Kidney (tissue), 14 donors: ENCODE data around the gene RASGRF2. TPM values are rescaled to one million over a fixed set of nuclear protein-coding genes. Genes with fewer than 3 reads are reported as not detected.

Experiments
- DNase-seq, 5 donors: peaks; one replicate each; pipeline ENCODE4 v3.0.0-alpha.2; 2013 to 2020
- FAIRE-seq: peaks from 2 replicates; lab custom pipeline; 2012; peaks lifted over from hg19 to GRCh38; lab: Jason Lieb, UNC
- H3K27ac ChIP-seq, 2 donors: one replicate each; pipeline ENCODE4 v1.7.0; 2013; ENCODE audit warnings: low read depth in 2 of 2, low read length in 2 of 2, inconsistent platforms in 1 of 2
- H3K27me3 ChIP-seq: one replicate; pipeline ENCODE4 v1.7.1; 2013; ENCODE audit warnings: low read length, inconsistent platforms; ENCODE audit not compliant: control insufficient read depth, insufficient read depth
- H3K36me3 ChIP-seq, 3 donors: one replicate each; pipeline versions ENCODE4 v1.7.0 to v1.7.1; 2013; ENCODE audit warnings: low read length in 3 of 3, control low read depth in 1 of 3, inconsistent platforms in 1 of 3; ENCODE audit not compliant: insufficient read depth in 3 of 3, control insufficient read depth in 2 of 3
- H3K4me1 ChIP-seq, 3 donors: one replicate each; pipeline versions ENCODE4 v1.7.0 to v1.7.1; 2013; ENCODE audit warnings: low read length in 3 of 3, inconsistent platforms in 1 of 3, low read depth in 1 of 3; ENCODE audit not compliant: control insufficient read depth in 2 of 3, insufficient read depth in 2 of 3
- H3K4me3 ChIP-seq, 3 donors: one replicate each; pipeline versions ENCODE4 v1.7.0 to v1.8.1; 2013; ENCODE audit warnings: low read length in 3 of 3, control low read depth in 1 of 3, inconsistent platforms in 1 of 3
- H3K9ac ChIP-seq, 3 donors: one replicate each; pipeline versions ENCODE4 v1.7.0 to v1.7.1; 2013; ENCODE audit warnings: low read length in 3 of 3, control low read depth in 1 of 3, inconsistent platforms in 1 of 3
- H3K9me3 ChIP-seq, 3 donors: one replicate each; pipeline versions ENCODE4 v1.7.0 to v1.7.1; 2013; ENCODE audit warnings: low read length in 3 of 3, control low read depth in 1 of 3, inconsistent platforms in 1 of 3; ENCODE audit not compliant: control insufficient read depth in 2 of 3, insufficient read depth in 1 of 3
- intact Hi-C: fragments of 100-400 bp; cut with DNase I; formaldehyde crosslinking; loops from one replicate; pipeline ENCODE4 v1.11.1; 2022
- polyA plus RNA-seq: library from polyadenylated mRNA; stranded (reverse); fragments of 350-450 nt; fragmentation: Illumina TruSeq; extraction: RNeasy Lipid Tissue Mini Kit (QIAGEN cat#74804); gene quantifications from one replicate; pipeline ENCODE4 v1.2.3, GENCODE V29; 2014; ENCODE audit warnings: low read depth, low replicate concordance; ENCODE audit not compliant: insufficient read depth
- total RNA-seq: library from RNA; stranded (reverse); fragmentation: NEBNext Ultra II Directional; extraction: Animal tissue kit (Norgen Biotek cat#: 25700); gene quantifications from one replicate; pipeline ENCODE4 v1.2.1, GENCODE V29; 2021
- TF ChIP-seq, protein P1 (sequence below): IDR thresholded peaks from 3 replicates; pipeline ENCODE4 v1.5.1; 2012; ENCODE audit warnings: mild to moderate bottlenecking, moderate library complexity, borderline replicate concordance; ENCODE audit not compliant: insufficient read depth; ENCODE audit errors: extremely low read depth
- donor health status: control.
- donor health status: control.
- donor health status: control.
- donor health status: control.
- donor health status: control.
- donor health status: DM: yes; HTN: yes; CAD: no.
- donor health status: Normal renal cell carcinoma (clear cell type).

Gene RASGRF2
- total and polyA plus RNA-seq, 2 donors from 2014 or later, result 4.9 to 14.7 TPM

DNA sequence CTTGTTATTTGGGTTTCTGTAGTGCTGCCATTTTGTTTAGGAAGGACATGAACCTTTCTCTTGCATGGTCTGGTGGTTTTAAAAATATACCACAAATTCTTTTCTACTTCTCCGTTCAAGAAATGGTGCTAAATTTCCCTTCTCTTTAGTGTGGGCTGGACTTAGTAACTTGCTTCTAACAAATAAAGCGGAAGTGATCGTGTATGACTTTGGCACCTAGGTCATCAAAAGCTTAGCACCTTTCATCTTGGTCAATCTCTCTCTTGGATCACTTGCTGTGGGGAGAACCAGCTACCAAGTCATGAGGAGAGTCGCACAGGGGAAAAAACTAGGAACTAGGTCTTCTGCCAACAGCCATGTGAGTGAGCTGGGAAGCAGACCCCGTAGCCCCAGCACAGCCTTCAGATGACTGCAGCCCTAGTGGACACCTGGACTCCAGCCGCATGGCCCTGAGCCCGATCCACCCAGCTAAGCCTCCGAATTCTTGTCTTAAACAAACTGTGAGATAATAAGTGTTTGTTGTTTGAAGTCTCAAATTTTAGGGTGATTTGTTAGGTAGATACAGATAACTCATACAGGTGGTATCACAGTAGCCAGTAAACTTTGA lies 185.3 kb downstream of the RASGRF2 start:
- TF ChIP-seq, protein P1, sequence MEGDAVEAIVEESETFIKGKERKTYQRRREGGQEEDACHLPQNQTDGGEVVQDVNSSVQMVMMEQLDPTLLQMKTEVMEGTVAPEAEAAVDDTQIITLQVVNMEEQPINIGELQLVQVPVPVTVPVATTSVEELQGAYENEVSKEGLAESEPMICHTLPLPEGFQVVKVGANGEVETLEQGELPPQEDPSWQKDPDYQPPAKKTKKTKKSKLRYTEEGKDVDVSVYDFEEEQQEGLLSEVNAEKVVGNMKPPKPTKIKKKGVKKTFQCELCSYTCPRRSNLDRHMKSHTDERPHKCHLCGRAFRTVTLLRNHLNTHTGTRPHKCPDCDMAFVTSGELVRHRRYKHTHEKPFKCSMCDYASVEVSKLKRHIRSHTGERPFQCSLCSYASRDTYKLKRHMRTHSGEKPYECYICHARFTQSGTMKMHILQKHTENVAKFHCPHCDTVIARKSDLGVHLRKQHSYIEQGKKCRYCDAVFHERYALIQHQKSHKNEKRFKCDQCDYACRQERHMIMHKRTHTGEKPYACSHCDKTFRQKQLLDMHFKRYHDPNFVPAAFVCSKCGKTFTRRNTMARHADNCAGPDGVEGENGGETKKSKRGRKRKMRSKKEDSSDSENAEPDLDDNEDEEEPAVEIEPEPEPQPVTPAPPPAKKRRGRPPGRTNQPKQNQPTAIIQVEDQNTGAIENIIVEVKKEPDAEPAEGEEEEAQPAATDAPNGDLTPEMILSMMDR, result no peak
- Histone ChIP-seq H3K27ac (no peak overlapping the region), H3K36me3 (no peaks in the 10 kb centered on the region), H3K9ac (no peak overlapping the region), H3K4me3 (no peak overlapping the region), H3K9me3 (no peaks in the 10 kb centered on the region), H3K27me3 (no peaks in the 10 kb centered on the region), H3K4me1 (peaks cover 0 to 2% (median 0%) of the 10 kb centered on the region in 3 donors)
- intact Hi-C loops, result no loop called here
- FAIRE-seq (no peak), DNase-seq (no peak)

DNA sequence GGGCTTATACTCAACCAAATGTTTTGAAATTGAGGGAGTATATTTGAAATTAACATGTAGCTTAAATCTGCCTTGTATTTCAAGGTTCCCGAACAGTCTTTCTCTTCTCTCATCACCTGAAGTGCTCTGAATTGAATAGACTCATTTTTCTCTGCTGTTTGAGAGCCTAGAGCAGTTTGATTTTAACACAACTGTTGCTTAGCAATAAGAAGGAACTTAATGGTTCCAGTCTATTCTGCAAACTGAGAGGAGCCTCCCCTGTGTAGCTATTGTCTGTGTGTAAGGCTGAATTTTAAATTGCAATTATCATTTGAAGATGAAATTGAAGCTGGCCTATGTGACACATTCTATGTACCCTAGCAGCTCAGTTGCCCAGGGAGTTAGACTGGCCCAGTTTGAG lies 185.9 kb downstream of the RASGRF2 start:
- TF ChIP-seq, protein P1, result no peak
- Histone ChIP-seq H3K27me3 (no peaks in the 10 kb centered on the region), H3K4me1 (no peaks in the 10 kb centered on the region), H3K4me3 (no peak overlapping the region), H3K27ac (no peak overlapping the region), H3K9me3 (no peaks in the 10 kb centered on the region), H3K36me3 (no peaks in the 10 kb centered on the region), H3K9ac (no peak overlapping the region)
- FAIRE-seq (no peak), DNase-seq (no peak)
- intact Hi-C loops, result no loop called here

GRCh38 chr5:81147011-81147885 lies 187.1 kb downstream of the RASGRF2 start:
- no peak for FAIRE-seq
- intact Hi-C loops, result no loop called here
- Histone ChIP-seq H3K36me3 (no peaks in the 10 kb centered on the region), H3K4me3 (no peak overlapping the region), H3K27me3 (no peaks in the 10 kb centered on the region), H3K9ac (no peak overlapping the region), H3K4me1 (no peaks in the 10 kb centered on the region), H3K9me3 (no peaks in the 10 kb centered on the region), H3K27ac (no peak overlapping the region)
- TF ChIP-seq, protein P1, result no peak
- no peak for DNase-seq
